Measurements from ENCODE around the gene BMERB1. TPM values are rescaled to one million over a fixed set of nuclear protein-coding genes. Genes with fewer than 3 reads are reported as not detected.

The BMERB1 gene
- total and polyA plus RNA-seq, 9 of the 15 experiments (the other 6 are each of a cell fraction or from before 2014, with no cell fraction given) = 0.29 to 2.9 (median 0.94) TPM

DNA sequence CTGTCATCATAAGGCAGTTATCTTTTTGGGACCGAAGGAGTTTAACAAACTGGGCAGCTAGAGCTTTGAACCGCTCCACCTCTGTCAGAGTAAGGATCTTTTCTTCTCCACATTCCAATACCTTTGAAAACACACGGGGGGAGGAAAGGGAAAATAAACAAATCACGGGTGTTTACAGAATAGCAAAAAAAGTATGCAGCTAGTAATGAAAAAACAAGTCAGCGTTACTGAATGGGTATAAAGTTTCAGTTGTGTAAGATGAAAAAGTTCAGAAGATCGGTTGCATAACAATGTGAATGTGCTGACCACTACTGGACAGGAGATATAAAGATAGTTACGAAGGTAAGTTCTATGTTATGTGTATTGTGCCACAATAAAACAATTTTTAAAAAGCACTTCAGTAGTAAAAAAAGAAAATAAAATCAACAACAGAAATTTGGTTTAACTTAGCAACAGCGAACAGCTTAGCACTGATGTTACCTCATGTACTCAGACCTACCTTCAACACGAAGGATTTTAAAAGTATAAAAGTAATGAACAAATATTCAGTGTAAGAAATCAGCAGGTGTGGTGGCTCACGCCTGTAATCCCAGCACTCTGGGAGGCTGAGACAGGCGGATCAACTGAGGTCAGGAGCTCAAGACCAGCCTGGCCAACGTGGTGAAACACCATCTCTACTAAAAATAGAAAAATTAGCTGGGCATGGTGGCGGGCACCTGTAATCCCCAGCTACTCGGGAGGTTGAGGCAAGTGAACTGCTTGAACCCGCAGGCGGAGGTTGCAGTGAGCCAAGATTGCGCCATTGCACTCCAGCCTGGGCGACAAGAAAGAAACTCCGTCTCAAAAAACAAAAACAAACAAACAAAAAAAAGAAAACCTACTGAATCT, 174.3 kb downstream of the BMERB1 start:
- Histone ChIP-seq H3K4me2 (ENCODE audit: insufficient read depth, low read length) (no peak overlapping the region), H3K9me3 (replicated peaks; ENCODE audit: control insufficient read depth, insufficient read depth, low read depth, low read length) (no peaks in the 10 kb centered on the region), H3K36me3 (ENCODE audit: control insufficient read depth, insufficient read depth, low read length) (peaks cover 62% of the 10 kb centered on the region), H3K9me1 (ENCODE audit: control insufficient read depth, insufficient read depth, low read length) (peaks cover 7% of the 10 kb centered on the region), H3K4me1 (replicated peaks in 1 of 2; ENCODE audit: control insufficient read depth in 2 of 2, insufficient read depth in 2 of 2, low read length in 2 of 2) (no peaks in the 10 kb centered on the region; a peak in 3 of 5 replicates), H3K9ac (ENCODE audit: insufficient read depth in 1 of 2, low read depth in 2 of 2, low read length in 2 of 2) (no peak overlapping the region), H2AFZ (ENCODE audit: low read depth, low read length) (no peak overlapping the region), H4K20me1 (replicated peaks; ENCODE audit: control insufficient read depth, insufficient read depth, low read length) (no peaks in the 10 kb centered on the region), H3K27ac (ENCODE audit: extremely low read depth, low read depth, low read length) (no peak overlapping the region), H3K4me3 (no peak overlapping the region), H3K79me2 (ENCODE audit: control insufficient read depth, insufficient read depth, low read length) (no peaks in the 10 kb centered on the region), H3K27me3 (ENCODE audit: control insufficient read depth in 2 of 2, insufficient read depth in 2 of 2, low read length in 2 of 2) (no peaks in the 10 kb centered on the region)
- intact Hi-C loops (cut with micrococcal nuclease) (no loop called here), in situ Hi-C loops (cut with MboI) (no loop called here)
- DNase-seq (ENCODE audit: extremely low read depth in 1 of 4, low spot score in 3 of 4) (no peak), FAIRE-seq (peak; percentile 46), ATAC-seq (no peak)
- 75% methylated on average over 16 of the region's 19 CpGs for WGBS (ENCODE audit: insufficient coverage, low coverage, missing lambda C conversion rate)
- TF ChIP-seq, protein P1, sequence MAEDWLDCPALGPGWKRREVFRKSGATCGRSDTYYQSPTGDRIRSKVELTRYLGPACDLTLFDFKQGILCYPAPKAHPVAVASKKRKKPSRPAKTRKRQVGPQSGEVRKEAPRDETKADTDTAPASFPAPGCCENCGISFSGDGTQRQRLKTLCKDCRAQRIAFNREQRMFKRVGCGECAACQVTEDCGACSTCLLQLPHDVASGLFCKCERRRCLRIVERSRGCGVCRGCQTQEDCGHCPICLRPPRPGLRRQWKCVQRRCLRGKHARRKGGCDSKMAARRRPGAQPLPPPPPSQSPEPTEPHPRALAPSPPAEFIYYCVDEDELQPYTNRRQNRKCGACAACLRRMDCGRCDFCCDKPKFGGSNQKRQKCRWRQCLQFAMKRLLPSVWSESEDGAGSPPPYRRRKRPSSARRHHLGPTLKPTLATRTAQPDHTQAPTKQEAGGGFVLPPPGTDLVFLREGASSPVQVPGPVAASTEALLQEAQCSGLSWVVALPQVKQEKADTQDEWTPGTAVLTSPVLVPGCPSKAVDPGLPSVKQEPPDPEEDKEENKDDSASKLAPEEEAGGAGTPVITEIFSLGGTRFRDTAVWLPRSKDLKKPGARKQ (CRISPR knock-in tag; IDR thresholded peaks at IDR 0.05) = no peak
- TF ChIP-seq ZNF316 (IDR thresholded peaks at IDR 0.05) (0 out of 2 replicates have a peak, but pooled peaks have one; percentile 12), CEBPB (tag; IDR thresholded peaks at IDR 0.05) (peak; percentile 55), CEBPG (CRISPR knock-in tag; IDR thresholded peaks at IDR 0.05) (no peak), CEBPG (tag; conservative IDR thresholded peaks at IDR 0.05 in 1 of 2, IDR thresholded peaks at IDR 0.05 in 1 of 2) (peak in 1 of 2 experiments; percentile 26; a peak in 1 of 4 replicates)
- CTCF ChIA-PET (ENCODE audit: low intra/inter-chr PET ratio) = no interaction called here
- BruUV-seq (replicated peaks) = no TSS peak
- POLR2A ChIA-PET = interaction anchor here (1.1 kb wide), 1 partner anchor 18 kb away, joined by 3 read pairs; no protein-coding TSS in a partner anchor

Data from K562 (cell line).